Stomach (tissue), 4 donors: ENCODE results near the gene PLET1.

Experiments
- EP300 ChIP-seq: sonication (generic); formaldehyde crosslinking; IDR thresholded peaks from one replicate; pipeline ENCODE4 v1.6.1; 2017; ENCODE audit warnings: antibody characterized with exemption
- POLR2A ChIP-seq, 4 donors: fragments of 450-650 bp; IDR thresholded peaks; one replicate each; pipeline ENCODE4 v1.6.1; 2016; ENCODE audit warnings: antibody characterized with exemption in 4 of 4, control low read depth in 2 of 4, mild to moderate bottlenecking in 1 of 4, moderate library complexity in 1 of 4
- POLR2AphosphoS5 ChIP-seq, 3 donors: sonication (generic); formaldehyde crosslinking; IDR thresholded peaks; one replicate each; pipeline ENCODE4 v1.6.1; 2016; ENCODE audit warnings: antibody characterized with exemption in 3 of 3
- TF ChIP-seq, protein P1 (sequence below), 7 experiments: fragments of 450-650 bp in 4 of 7; fragments of 200-600 bp in 3 of 7; sonication (generic) in 3 of 7; IDR thresholded peaks; one replicate each; pipeline ENCODE4 v1.5.1; 2016 to 2019; ENCODE audit warnings: antibody characterized with exemption in 7 of 7, control low read depth in 2 of 7, mild to moderate bottlenecking in 1 of 7

DNA sequence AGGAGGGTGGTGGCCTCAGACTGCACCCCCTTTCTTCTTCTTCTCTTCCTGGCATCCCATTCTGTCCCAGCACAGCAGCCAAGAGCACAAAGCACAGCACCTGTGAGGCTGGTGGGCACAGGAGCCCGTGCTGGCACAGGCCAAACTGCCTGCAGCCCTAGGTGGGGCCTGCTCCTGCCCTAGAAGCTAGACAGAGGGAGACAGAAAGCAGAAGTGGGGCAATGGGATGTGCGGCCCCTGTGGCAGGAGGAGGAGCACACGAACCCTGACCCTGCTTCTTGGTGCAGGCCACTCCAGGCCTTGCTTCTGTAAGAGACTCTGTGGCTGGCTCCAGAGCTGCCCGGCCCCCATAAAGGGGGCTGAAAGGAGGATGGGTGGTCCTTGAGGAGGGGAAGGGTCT, 38.4 kb downstream of the PLET1 start:
- TF ChIP-seq EP300 (no peak), POLR2AphosphoS5 (IDR thresholded peaks at IDR 0.05) (no peak), POLR2A (IDR thresholded peaks at IDR 0.05) (no peak)
- TF ChIP-seq, protein P1, sequence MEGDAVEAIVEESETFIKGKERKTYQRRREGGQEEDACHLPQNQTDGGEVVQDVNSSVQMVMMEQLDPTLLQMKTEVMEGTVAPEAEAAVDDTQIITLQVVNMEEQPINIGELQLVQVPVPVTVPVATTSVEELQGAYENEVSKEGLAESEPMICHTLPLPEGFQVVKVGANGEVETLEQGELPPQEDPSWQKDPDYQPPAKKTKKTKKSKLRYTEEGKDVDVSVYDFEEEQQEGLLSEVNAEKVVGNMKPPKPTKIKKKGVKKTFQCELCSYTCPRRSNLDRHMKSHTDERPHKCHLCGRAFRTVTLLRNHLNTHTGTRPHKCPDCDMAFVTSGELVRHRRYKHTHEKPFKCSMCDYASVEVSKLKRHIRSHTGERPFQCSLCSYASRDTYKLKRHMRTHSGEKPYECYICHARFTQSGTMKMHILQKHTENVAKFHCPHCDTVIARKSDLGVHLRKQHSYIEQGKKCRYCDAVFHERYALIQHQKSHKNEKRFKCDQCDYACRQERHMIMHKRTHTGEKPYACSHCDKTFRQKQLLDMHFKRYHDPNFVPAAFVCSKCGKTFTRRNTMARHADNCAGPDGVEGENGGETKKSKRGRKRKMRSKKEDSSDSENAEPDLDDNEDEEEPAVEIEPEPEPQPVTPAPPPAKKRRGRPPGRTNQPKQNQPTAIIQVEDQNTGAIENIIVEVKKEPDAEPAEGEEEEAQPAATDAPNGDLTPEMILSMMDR (IDR thresholded peaks at IDR 0.05), result no peak
